KG1 (cell line): ENCODE measurements around the gene FNDC5.

Source experiments
- DNase-seq: peaks from one replicate; lab custom pipeline; 2025; lab: John Stamatoyannopoulos, UW

The FNDC5 gene

DNA sequence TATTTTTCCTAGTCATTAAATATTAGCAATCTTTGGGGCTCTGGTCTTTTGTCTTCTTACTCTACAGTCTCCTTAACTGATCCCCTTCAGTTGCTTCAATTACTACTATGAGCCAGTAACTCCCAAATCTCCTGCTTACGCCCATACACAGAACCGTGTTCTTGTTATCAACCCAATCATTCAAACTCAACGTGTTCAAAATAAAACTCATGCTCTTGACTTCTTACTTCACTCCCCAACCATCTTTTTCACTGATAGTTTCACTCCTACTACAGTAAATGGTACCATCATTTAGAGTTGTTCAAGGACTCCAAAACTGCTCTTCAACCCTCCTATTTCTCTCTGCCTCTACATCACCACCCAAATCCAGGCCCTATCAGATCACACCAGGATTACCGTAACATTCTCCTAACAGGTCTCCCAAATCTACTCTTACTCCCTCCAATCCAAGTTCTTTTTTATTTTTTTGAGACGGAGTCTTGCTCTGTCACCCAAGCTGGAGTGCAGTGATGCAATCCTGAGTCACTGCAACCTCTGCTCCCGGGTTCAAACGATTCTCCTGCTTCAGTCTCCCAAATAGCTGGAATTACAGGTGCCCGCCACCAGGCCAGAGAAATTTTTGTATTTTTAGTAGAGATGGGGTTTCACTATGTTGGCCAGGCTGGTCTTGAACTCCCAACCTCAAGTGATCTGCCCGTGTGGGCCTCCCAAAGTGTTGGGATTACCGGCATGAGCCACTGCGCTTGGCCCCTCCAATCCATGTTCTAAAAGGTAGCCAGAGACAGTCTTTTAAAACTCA, 56.6 kb downstream of the FNDC5 start:
- DNase-seq, result no peak
